Measurements from ENCODE around the gene MAU2. TPM values are rescaled to one million over a fixed set of nuclear protein-coding genes. Genes with fewer than 3 reads are reported as not detected.

Gene MAU2
- total RNA-seq, 1 donor from 2014 or later, result 35.0 TPM

DNA sequence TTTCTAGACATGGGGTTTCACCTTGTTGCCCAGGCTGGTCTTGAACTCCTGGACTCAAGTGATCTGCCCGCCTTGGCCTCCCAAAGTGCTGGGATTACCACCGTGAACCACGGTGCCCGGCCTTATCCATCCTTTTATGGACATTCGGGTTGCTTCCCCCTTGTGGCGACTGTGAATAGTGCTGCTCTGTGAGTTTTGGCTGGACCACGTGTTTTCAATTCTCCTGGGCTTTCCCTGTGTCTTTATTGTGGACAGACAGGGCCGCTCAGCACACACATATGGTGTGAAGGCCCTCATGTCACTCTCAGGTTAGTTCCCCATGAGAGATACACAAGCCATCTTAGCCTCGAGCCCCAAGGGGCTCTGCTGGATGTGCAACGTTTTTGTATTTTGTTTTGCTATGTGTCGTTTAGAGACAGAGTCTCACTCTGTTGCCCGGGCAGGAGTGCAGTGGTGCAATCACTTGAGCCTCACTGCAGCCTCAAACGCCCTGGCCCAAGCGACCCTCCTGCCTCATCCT is 40.5 kb downstream of the MAU2 start:
- DNase-seq (ENCODE audit: low spot score), result peak; percentile 85
- no peak overlapping the region for H3K4me3 ChIP-seq
- no peak overlapping the region for H3K9ac ChIP-seq
- Mint-ChIP-seq H3K4me3 (no peak overlapping the region), H3K27ac (no peak overlapping the region), H3K9me3 (no peaks in the 10 kb centered on the region), H3K27me3 (ENCODE audit: insufficient read depth, low read depth) (no peaks in the 10 kb centered on the region), H3K36me3 (peaks cover 6% of the 10 kb centered on the region), H3K4me1 (peaks cover 6% of the 10 kb centered on the region)
- no peaks in the 10 kb centered on the region for H3K36me3 ChIP-seq
- H3K4me1 ChIP-seq, result no peaks in the 10 kb centered on the region
- peaks cover 17% of the 10 kb centered on the region for H3F3A ChIP-seq (ENCODE audit: low read depth)
- no peaks in the 10 kb centered on the region for H3K9me3 ChIP-seq (ENCODE audit: low read depth)
- H4K20me1 ChIP-seq (ENCODE audit: low read depth), result no peaks in the 10 kb centered on the region
- TF ChIP-seq EZH2 (IDR thresholded peaks at IDR 0.05), result no peak
- TF ChIP-seq EZH2phosphoT487 (IDR thresholded peaks at IDR 0.05), result no peak
- TF ChIP-seq, protein P1, sequence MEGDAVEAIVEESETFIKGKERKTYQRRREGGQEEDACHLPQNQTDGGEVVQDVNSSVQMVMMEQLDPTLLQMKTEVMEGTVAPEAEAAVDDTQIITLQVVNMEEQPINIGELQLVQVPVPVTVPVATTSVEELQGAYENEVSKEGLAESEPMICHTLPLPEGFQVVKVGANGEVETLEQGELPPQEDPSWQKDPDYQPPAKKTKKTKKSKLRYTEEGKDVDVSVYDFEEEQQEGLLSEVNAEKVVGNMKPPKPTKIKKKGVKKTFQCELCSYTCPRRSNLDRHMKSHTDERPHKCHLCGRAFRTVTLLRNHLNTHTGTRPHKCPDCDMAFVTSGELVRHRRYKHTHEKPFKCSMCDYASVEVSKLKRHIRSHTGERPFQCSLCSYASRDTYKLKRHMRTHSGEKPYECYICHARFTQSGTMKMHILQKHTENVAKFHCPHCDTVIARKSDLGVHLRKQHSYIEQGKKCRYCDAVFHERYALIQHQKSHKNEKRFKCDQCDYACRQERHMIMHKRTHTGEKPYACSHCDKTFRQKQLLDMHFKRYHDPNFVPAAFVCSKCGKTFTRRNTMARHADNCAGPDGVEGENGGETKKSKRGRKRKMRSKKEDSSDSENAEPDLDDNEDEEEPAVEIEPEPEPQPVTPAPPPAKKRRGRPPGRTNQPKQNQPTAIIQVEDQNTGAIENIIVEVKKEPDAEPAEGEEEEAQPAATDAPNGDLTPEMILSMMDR (IDR thresholded peaks at IDR 0.05), result peak; percentile 79
- H3K27me3 ChIP-seq, result no peaks in the 10 kb centered on the region
- no peak overlapping the region for H3K27ac ChIP-seq
- H3K4me2 ChIP-seq, result no peak overlapping the region
- H3K79me2 ChIP-seq (ENCODE audit: low read depth), result no peaks in the 10 kb centered on the region
- peak overlapping the region; percentile 72 for H2AFZ ChIP-seq (replicated peaks)

DNA sequence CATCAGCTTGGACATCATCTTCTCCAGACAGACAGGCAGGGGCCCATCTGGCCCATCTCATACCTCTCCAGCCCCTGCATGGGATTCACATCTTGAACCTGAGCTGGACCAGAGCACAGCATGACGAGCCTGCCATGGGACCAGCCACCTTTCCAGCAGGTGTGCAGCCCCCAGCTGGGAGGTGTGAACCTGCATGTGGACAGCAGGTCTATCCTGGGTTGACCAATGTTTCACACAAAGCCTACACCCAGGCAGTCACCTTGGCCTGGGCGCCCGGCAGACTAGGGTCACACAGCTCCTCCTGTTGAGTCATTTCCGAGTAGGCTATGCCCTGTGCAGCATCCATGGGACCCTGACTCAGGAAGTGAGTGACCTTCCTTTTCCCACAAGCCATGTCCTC is 41.4 kb downstream of the MAU2 start:
- H3K36me3 ChIP-seq, result no peaks in the 10 kb centered on the region
- no peaks in the 10 kb centered on the region for H3K4me1 ChIP-seq
- Mint-ChIP-seq H3K27me3 (ENCODE audit: insufficient read depth, low read depth) (peaks cover 2% of the 10 kb centered on the region), H3K4me1 (peaks cover 10% of the 10 kb centered on the region), H3K27ac (no peak overlapping the region), H3K4me3 (peak overlapping the region; percentile 24), H3K9me3 (no peaks in the 10 kb centered on the region), H3K36me3 (peaks cover 6% of the 10 kb centered on the region)
- no peak overlapping the region for H3K27ac ChIP-seq
- no peak overlapping the region for H3K4me3 ChIP-seq
- no peak for DNase-seq (ENCODE audit: low spot score)
- TF ChIP-seq, protein P1 (IDR thresholded peaks at IDR 0.05), result no peak
- TF ChIP-seq EZH2phosphoT487 (IDR thresholded peaks at IDR 0.05), result no peak
- TF ChIP-seq EZH2 (IDR thresholded peaks at IDR 0.05), result no peak
- H3K79me2 ChIP-seq (ENCODE audit: low read depth), result no peaks in the 10 kb centered on the region
- H3K9ac ChIP-seq, result no peak overlapping the region
- H4K20me1 ChIP-seq (ENCODE audit: low read depth), result no peaks in the 10 kb centered on the region
- H3K9me3 ChIP-seq (ENCODE audit: low read depth), result no peaks in the 10 kb centered on the region
- H3K27me3 ChIP-seq, result no peaks in the 10 kb centered on the region
- H3K4me2 ChIP-seq, result no peak overlapping the region
- H2AFZ ChIP-seq (replicated peaks), result no peak overlapping the region
- H3F3A ChIP-seq (ENCODE audit: low read depth), result peaks cover 17% of the 10 kb centered on the region

DNA sequence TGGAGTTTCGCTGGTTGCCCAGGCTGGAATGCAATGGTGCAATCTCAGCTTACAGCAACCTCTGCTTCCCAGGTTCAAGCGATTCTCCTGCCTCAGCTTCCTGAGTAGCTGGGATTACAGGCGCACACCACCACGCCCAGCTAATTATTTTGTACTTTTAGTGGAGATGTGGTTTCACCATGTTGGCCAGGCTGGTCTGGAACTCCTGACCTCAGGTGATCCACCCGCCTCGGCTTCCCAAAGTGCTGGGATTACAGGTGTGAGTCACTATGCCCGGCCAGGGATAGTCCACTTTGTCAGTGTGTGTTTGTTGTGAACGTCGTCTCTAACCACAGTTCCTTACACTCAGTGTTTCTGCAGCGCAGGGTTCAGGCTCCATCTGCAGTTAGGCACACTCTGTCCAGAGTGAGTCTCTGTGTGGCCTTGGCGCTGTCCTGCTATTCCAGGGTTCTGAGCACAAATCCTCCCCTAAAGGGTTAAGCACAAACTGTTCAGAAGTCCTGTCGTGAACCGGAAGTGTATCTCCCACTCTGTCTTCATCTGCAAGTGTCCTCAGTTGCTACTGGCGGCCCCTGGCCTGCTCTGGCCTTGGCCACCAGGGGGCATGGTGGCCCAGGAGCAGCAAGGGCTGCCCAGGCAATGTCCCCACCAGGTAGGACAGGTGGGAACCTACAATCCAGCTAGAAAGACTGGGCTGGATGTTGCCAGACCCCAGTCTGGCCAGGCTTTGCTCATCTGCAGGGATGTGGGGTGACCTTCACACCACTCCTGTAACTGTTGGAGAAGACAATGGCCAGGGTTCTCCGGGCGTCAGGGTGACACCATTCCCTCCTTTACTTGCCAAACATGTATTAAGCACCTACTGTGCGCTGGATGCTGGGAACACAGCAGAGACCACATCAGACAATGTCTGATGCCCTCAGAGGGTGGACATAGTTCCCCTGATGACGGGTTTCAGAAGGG is 46.1 kb downstream of the MAU2 start:
- Mint-ChIP-seq H3K27me3 (ENCODE audit: insufficient read depth, low read depth) (peaks cover 2% of the 10 kb centered on the region), H3K36me3 (no peaks in the 10 kb centered on the region), H3K4me3 (no peak overlapping the region), H3K9me3 (no peaks in the 10 kb centered on the region), H3K27ac (peak overlapping the region; percentile 46), H3K4me1 (peaks cover 4% of the 10 kb centered on the region)
- Histone ChIP-seq H3K4me3 (no peak overlapping the region), H2AFZ (replicated peaks) (peak overlapping the region; percentile 88), H3K4me2 (no peak overlapping the region), H3K27ac (no peak overlapping the region), H3K27me3 (no peaks in the 10 kb centered on the region), H3F3A (ENCODE audit: low read depth) (no peaks in the 10 kb centered on the region), H3K9ac (no peak overlapping the region), H3K9me3 (ENCODE audit: low read depth) (no peaks in the 10 kb centered on the region), H3K79me2 (ENCODE audit: low read depth) (no peaks in the 10 kb centered on the region), H3K4me1 (no peaks in the 10 kb centered on the region), H3K36me3 (no peaks in the 10 kb centered on the region), H4K20me1 (ENCODE audit: low read depth) (no peaks in the 10 kb centered on the region)
- peak; percentile 84 for DNase-seq (ENCODE audit: low spot score)
- TF ChIP-seq EZH2 (IDR thresholded peaks at IDR 0.05), result no peak
- TF ChIP-seq, protein P1 (IDR thresholded peaks at IDR 0.05), result peak; percentile 96
- no peak for TF ChIP-seq EZH2phosphoT487 (IDR thresholded peaks at IDR 0.05)

Measured in neural progenitor cell (in vitro differentiated cells).